ENCODE data around the gene CEP43. TPM values are rescaled to one million over a fixed set of nuclear protein-coding genes. Genes with fewer than 3 reads are reported as not detected.

CEP43 gene
- total and polyA plus RNA-seq, 10 donors: 9.0 to 21.8 (median 14.3) TPM

GRCh38 chr6:167030222-167031072, 31.2 kb downstream of the CEP43 start:
- Histone ChIP-seq H3K27ac (no peak overlapping the region), H3K36me3 (peaks cover 3 to 99% (median 40%) of the 10 kb centered on the region in 6 donors), H3K4me3 (no peak overlapping the region), H3K4me1 (peaks cover 0 to 15% (median 7%) of the 10 kb centered on the region in 6 donors), H3K9me3 (no peaks in the 10 kb centered on the region), H3K27me3 (replicated peaks in 1 of 7) (no peaks in the 10 kb centered on the region)
- intact Hi-C loops (cut with DNase I; ENCODE audit: low total_unique reads): no loop called here
- no peak for DNase-seq
- WGBS, 5 donors: 77 to 86% (median 82%) methylated on average over 11 of the region's 11 CpGs
- TF ChIP-seq CTCF (IDR thresholded peaks at IDR 0.05 in 8 of 11, conservative IDR thresholded peaks at IDR 0.05 in 3 of 11) (no peak), POLR2AphosphoS5 (IDR thresholded peaks at IDR 0.05) (no peak), POLR2A (IDR thresholded peaks at IDR 0.05) (no peak)

GRCh38 chr6:167031082-167031709, 32.0 kb downstream of the CEP43 start:
- DNase-seq: no peak
- Histone ChIP-seq H3K4me1 (peaks cover 0 to 15% (median 7%) of the 10 kb centered on the region in 6 donors), H3K27ac (no peak overlapping the region), H3K36me3 (peaks cover 3 to 99% (median 43%) of the 10 kb centered on the region in 6 donors), H3K4me3 (no peak overlapping the region), H3K9me3 (no peaks in the 10 kb centered on the region), H3K27me3 (replicated peaks in 1 of 7) (no peaks in the 10 kb centered on the region)
- intact Hi-C loops (cut with DNase I; ENCODE audit: low total_unique reads): no loop called here
- WGBS, 5 donors: 90 to 96% (median 94%) methylated on average over 6 of the region's 6 CpGs
- TF ChIP-seq POLR2AphosphoS5 (IDR thresholded peaks at IDR 0.05) (no peak), POLR2A (IDR thresholded peaks at IDR 0.05) (no peak), CTCF (IDR thresholded peaks at IDR 0.05 in 8 of 11, conservative IDR thresholded peaks at IDR 0.05 in 3 of 11) (no peak)

GRCh38 chr6:167034056-167034455, 34.9 kb downstream of the CEP43 start:
- H3K27ac ChIP-seq: no peak overlapping the region
- no peaks in the 10 kb centered on the region for H3K9me3 ChIP-seq
- no peak overlapping the region for H3K4me3 ChIP-seq
- peaks cover 0 to 99% (median 32%) of the 10 kb centered on the region in 6 donors for H3K36me3 ChIP-seq
- TF ChIP-seq POLR2AphosphoS5 (IDR thresholded peaks at IDR 0.05): no peak
- no peak for TF ChIP-seq CTCF (IDR thresholded peaks at IDR 0.05 in 8 of 11, conservative IDR thresholded peaks at IDR 0.05 in 3 of 11)
- no peak for TF ChIP-seq POLR2A (IDR thresholded peaks at IDR 0.05)
- peaks cover 0 to 9% (median under 1%) of the 10 kb centered on the region in 6 donors for H3K4me1 ChIP-seq
- intact Hi-C loops (cut with DNase I; ENCODE audit: low total_unique reads): no loop called here
- H3K27me3 ChIP-seq (replicated peaks in 1 of 7): no peaks in the 10 kb centered on the region
- 90 to 98% (median 92%) methylated on average over 3 of the region's 3 CpGs for WGBS, 5 donors
- DNase-seq: no peak

GRCh38 chr6:167037762-167038161, 38.6 kb downstream of the CEP43 start:
- DNase-seq: no peak
- no peak for TF ChIP-seq CTCF (IDR thresholded peaks at IDR 0.05 in 8 of 11, conservative IDR thresholded peaks at IDR 0.05 in 3 of 11)
- no peak for TF ChIP-seq POLR2AphosphoS5 (IDR thresholded peaks at IDR 0.05)
- no peak for TF ChIP-seq POLR2A (IDR thresholded peaks at IDR 0.05)
- Histone ChIP-seq H3K4me3 (no peak overlapping the region), H3K27me3 (replicated peaks in 1 of 7) (no peaks in the 10 kb centered on the region), H3K9me3 (no peaks in the 10 kb centered on the region), H3K4me1 (peaks cover 8 to 22% (median 17%) of the 10 kb centered on the region in 6 donors), H3K27ac (no peak overlapping the region), H3K36me3 (peaks cover 0 to 84% (median 40%) of the 10 kb centered on the region in 6 donors)
- intact Hi-C loops (cut with DNase I; ENCODE audit: low total_unique reads): no loop called here
- 81 to 91% (median 89%) methylated on average over 3 of the region's 3 CpGs for WGBS, 5 donors

Data from spleen (tissue), 11 donors.